Fibroblast of mammary gland (primary cell): ENCODE results near the gene ACVR1C.

ENCODE experiments used
- DNase-seq: peaks from one replicate; pipeline ENCODE4 v3.0.0-alpha.2; 2010; ENCODE audit warnings: low read depth
- H3K4me3 ChIP-seq: 2 replicates; pipeline ENCODE4 v1.5.1; 2011; ENCODE audit warnings: low read depth, mild to moderate bottlenecking, low read length, moderate library complexity; ENCODE audit not compliant: control insufficient read depth
- TF ChIP-seq, protein P1 (sequence below): conservative IDR thresholded peaks from 2 replicates; pipeline ENCODE4 v1.5.1; 2011; ENCODE audit warnings: low read depth, low read length, inconsistent platforms; ENCODE audit not compliant: control insufficient read depth, insufficient read depth

ACVR1C gene

DNA sequence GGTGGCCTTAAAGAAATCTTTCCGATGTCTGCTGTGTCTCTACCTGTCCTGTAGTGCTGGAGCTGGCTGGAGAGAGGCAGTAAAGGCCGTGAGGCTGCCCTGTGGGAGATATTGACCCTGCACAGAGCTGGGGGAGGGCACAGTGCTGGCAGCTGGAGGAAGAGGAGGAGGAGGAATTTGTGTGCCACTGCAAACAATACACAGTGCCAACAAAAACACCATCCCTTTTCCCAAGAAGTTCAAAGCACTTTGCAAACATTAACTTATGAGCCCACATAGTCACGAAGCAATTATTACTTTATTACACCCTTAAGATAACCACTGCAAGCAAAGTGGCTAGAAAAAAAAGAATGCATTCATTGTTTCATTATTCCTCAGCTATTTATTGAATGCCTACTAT, 139.8 kb downstream of the ACVR1C start:
- TF ChIP-seq, protein P1, sequence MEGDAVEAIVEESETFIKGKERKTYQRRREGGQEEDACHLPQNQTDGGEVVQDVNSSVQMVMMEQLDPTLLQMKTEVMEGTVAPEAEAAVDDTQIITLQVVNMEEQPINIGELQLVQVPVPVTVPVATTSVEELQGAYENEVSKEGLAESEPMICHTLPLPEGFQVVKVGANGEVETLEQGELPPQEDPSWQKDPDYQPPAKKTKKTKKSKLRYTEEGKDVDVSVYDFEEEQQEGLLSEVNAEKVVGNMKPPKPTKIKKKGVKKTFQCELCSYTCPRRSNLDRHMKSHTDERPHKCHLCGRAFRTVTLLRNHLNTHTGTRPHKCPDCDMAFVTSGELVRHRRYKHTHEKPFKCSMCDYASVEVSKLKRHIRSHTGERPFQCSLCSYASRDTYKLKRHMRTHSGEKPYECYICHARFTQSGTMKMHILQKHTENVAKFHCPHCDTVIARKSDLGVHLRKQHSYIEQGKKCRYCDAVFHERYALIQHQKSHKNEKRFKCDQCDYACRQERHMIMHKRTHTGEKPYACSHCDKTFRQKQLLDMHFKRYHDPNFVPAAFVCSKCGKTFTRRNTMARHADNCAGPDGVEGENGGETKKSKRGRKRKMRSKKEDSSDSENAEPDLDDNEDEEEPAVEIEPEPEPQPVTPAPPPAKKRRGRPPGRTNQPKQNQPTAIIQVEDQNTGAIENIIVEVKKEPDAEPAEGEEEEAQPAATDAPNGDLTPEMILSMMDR = no peak
- no peak overlapping the region for H3K4me3 ChIP-seq
- no peak for DNase-seq

GRCh38 chr2:157487747-157488146, 140.9 kb downstream of the ACVR1C start:
- H3K4me3 ChIP-seq = no peak overlapping the region
- TF ChIP-seq, protein P1 = no peak
- DNase-seq = no peak

DNA sequence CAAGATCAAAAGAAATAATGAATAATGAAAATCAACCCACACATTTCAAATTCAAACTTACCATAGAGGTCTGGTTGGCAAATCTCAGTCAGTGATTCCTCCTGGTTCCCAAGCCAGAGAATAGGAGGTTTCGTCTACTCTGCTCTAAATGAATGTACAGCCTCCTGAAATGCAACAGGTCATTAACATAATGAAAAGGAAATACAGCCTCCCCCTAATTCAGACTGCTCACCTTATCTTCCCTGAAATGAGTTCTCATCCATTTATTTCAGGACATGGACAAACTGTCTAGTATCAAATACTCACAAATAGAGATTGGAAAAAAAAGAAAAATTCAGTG, 141.4 kb downstream of the ACVR1C start:
- TF ChIP-seq, protein P1 = no peak
- H3K4me3 ChIP-seq = no peak overlapping the region
- no peak for DNase-seq

GRCh38 chr2:157486596-157487270, 141.9 kb downstream of the ACVR1C start:
- peak; percentile 52 for DNase-seq
- TF ChIP-seq, protein P1 = no peak

DNA sequence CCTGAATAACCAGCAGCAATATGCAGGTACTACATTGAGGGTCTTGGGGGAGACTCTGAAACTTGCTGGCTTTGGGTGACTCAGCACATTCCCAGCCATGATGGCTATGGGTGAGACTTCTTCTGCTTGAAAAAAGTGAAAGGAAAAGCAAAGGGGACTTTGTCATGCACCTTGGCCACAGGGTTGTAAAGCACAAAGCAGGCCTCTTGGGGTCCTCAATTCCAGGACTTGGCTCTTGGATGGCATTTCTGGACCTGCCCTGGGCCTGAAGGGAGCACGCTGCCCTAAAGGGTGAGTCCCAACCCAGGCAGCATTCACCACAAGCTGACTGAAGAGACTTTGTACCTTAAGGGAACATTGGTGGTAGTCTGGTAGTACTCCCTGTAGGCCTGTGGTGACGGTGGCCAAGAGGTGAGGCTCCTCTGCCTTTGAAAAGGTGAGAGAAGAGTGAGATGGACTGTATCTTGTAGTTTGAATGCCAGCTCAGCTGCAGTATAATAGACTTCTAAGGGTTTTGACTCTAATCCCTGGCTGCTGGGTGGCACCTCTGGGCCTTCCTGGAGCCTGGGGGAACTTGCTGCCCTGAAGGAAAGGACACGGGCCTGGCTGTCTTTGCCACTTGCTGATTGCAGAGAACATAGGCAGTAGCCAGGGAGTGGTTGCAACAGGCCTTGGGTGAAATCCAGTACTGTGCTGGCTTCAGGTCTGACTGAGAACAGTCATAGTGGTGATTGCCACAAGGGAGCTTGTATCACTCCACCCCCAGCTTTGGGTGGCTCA, 148.3 kb downstream of the ACVR1C start:
- peak; percentile 83 for DNase-seq
- TF ChIP-seq, protein P1 = no peak
- H3K4me3 ChIP-seq = no peak overlapping the region

More at GRCh38 chr2:157486596-157487270, 141.9 kb downstream of the ACVR1C start:
- H3K4me3 ChIP-seq = no peak overlapping the region

DNA sequence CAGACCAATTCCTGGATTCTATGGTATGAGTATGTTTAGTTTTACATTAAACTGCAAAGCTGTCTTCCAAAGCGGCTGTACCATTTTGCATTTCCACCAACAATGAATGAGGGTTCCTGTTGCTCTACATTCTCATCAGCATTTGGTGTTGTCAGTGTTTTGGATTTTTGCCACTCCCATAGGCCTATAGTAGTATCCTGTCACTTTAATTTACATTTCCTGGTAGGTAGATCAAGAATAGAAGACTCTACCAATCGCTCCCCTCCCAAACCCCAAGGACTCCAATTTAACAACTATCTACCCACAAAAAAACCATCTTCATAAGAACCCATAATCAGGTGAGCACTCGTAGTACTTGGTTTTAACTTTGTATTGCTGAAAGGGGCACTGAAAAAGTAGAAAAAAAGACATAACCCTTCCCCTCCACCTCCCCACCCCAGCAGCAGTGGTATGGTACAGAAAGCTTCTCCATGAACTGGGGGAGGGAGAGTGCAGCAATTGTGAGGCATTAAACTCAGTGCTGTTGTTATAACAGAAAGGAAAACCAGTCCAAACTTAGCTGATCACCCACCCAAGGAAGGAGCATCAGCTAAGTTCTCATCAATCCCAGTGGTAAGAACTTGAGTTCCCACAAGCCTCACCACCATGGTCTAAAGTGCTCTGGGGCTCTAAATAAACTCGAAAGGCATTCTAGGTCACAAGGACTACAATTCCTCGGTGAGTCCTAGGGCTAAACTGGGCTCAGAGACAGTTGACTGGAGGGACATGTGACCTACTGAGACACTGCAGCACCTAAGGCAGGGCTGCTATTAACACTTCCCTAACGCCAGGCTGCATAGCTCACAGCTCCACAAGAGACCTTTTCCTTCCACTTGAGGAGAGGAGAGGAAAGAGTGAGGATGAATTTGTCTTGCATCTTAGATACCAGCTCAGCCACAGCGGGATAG, 149.3 kb downstream of the ACVR1C start:
- H3K4me3 ChIP-seq = no peak overlapping the region
- TF ChIP-seq, protein P1 = no peak
- no peak for DNase-seq
